HUDEP-2 (cell line): ENCODE results near the gene SLC37A1.

Source experiments
- DNase-seq, 76 experiments: peaks; one replicate each; lab custom pipeline; 2025; ENCODE audit not compliant: unreplicated experiment in 76 of 76; lab: John Stamatoyannopoulos, UW

Gene SLC37A1

GRCh38 chr21:42500225-42500624 lies 13.4 kb upstream of the SLC37A1 start:
- no peak for DNase-seq

GRCh38 chr21:42500736-42501135 lies 12.9 kb upstream of the SLC37A1 start:
- DNase-seq: no peak

- peak in 30 of 76 experiments; percentile 7 to 66 (median 24) for DNase-seq
Observed at GRCh38 chr21:42503711-42504110, 9.9 kb upstream of the SLC37A1 start.

- no peak for DNase-seq
Observed at GRCh38 chr21:42505090-42505726, 8.4 kb upstream of the SLC37A1 start.

GRCh38 chr21:42507418-42507817 lies 6.2 kb upstream of the SLC37A1 start:
- no peak for DNase-seq

- DNase-seq: no peak
Observed at GRCh38 chr21:42508371-42508770, 5.3 kb upstream of the SLC37A1 start.

- DNase-seq: no peak
Observed at GRCh38 chr21:42509244-42509643, 4.4 kb upstream of the SLC37A1 start.

- no peak for DNase-seq
Observed at GRCh38 chr21:42512346-42513034, 1.2 kb upstream of the SLC37A1 start.

- peak in 15 of 76 experiments; percentile 9 to 50 (median 31) for DNase-seq
Observed at GRCh38 chr21:42513985-42514882, 582 bp downstream of the SLC37A1 start.

GRCh38 chr21:42514883-42515228 lies 1.2 kb downstream of the SLC37A1 start:
- DNase-seq: no peak

GRCh38 chr21:42515708-42516502 lies 2.3 kb downstream of the SLC37A1 start:
- no peak for DNase-seq

GRCh38 chr21:42518215-42518614 lies 4.6 kb downstream of the SLC37A1 start:
- no peak for DNase-seq

GRCh38 chr21:42518626-42519025 lies 5.0 kb downstream of the SLC37A1 start:
- DNase-seq: no peak

GRCh38 chr21:42520628-42521253 lies 7.1 kb downstream of the SLC37A1 start:
- peak in 1 of 76 experiments; percentile 28 for DNase-seq

- DNase-seq: no peak
Observed at GRCh38 chr21:42521384-42521783, 7.7 kb downstream of the SLC37A1 start.

- no peak for DNase-seq
Observed at GRCh38 chr21:42521805-42522204, 8.2 kb downstream of the SLC37A1 start.

GRCh38 chr21:42522271-42522670 lies 8.6 kb downstream of the SLC37A1 start:
- no peak for DNase-seq

GRCh38 chr21:42522771-42523170 lies 9.1 kb downstream of the SLC37A1 start:
- DNase-seq: no peak

GRCh38 chr21:42523211-42523610 lies 9.6 kb downstream of the SLC37A1 start:
- DNase-seq: no peak

GRCh38 chr21:42523941-42524340 lies 10.3 kb downstream of the SLC37A1 start:
- DNase-seq: no peak
